Activated CD8-positive, alpha-beta memory T cell treated with anti-CD3 and anti-CD28 coated beads, Interleukin-2, amount 50 U/mL, for 4 hours (primary cell): ENCODE data around the gene NIN.

Experiments used
- DNase-seq: peaks from one replicate; pipeline ENCODE4 v3.0.0-alpha.2; 2020

NIN gene

GRCh38 chr14:50785457-50786063 is 45.4 kb downstream of the NIN start:
- no peak for DNase-seq

- DNase-seq = no peak
Observed at GRCh38 chr14:50784683-50785456, 46.1 kb downstream of the NIN start.

GRCh38 chr14:50783563-50783962 is 47.4 kb downstream of the NIN start:
- DNase-seq = no peak

GRCh38 chr14:50780393-50780792 is 50.6 kb downstream of the NIN start:
- no peak for DNase-seq

GRCh38 chr14:50778721-50779483 is 52.1 kb downstream of the NIN start:
- no peak for DNase-seq

GRCh38 chr14:50776522-50776921 is 54.4 kb downstream of the NIN start:
- no peak for DNase-seq

- DNase-seq = no peak
Observed at GRCh38 chr14:50775357-50775756, 55.6 kb downstream of the NIN start.

- DNase-seq = no peak
Observed at GRCh38 chr14:50774542-50775267, 56.3 kb downstream of the NIN start.

- DNase-seq = no peak
Observed at GRCh38 chr14:50773632-50774541, 57.1 kb downstream of the NIN start.

GRCh38 chr14:50772412-50772811 is 58.5 kb downstream of the NIN start:
- DNase-seq = no peak

- no peak for DNase-seq
Observed at GRCh38 chr14:50770586-50770985, 60.4 kb downstream of the NIN start.

- no peak for DNase-seq
Observed at GRCh38 chr14:50769863-50770500, 61.0 kb downstream of the NIN start.

GRCh38 chr14:50768680-50769079 is 62.3 kb downstream of the NIN start:
- no peak for DNase-seq

- no peak for DNase-seq
Observed at GRCh38 chr14:50766338-50766886, 64.5 kb downstream of the NIN start.

- DNase-seq = no peak
Observed at GRCh38 chr14:50763382-50764007, 67.5 kb downstream of the NIN start.

- no peak for DNase-seq
Observed at GRCh38 chr14:50762931-50763300, 68.0 kb downstream of the NIN start.

- DNase-seq = no peak
Observed at GRCh38 chr14:50762001-50762930, 68.7 kb downstream of the NIN start.

GRCh38 chr14:50759800-50760543 is 71.0 kb downstream of the NIN start:
- no peak for DNase-seq

- no peak for DNase-seq
Observed at GRCh38 chr14:50758945-50759344, 72.0 kb downstream of the NIN start.
